GM12878 (cell line): ENCODE results near the gene DGKK. TPM values are rescaled to one million over a fixed set of nuclear protein-coding genes. Genes with fewer than 3 reads are reported as not detected.

Source experiments
- ATAC-seq: fragments of 200-7000 bp; cut with Tn5 transposase; 3 replicates; pipeline ENCODE4 v1.9.1; 2020; ENCODE audit warnings: mild to moderate bottlenecking, moderate library complexity
- BruUV-seq: library from RNA; stranded (reverse); fragments of 400-500 nt; replicated peaks from 2 replicates; lab custom pipeline; 2021; lab: Mats Ljungman, UMichigan
- CTCF ChIA-PET: fragments of 300-600 bp; sonication (Branson Sonifier 250); formaldehyde crosslinking; extraction: SDS; loops from one replicate; lab custom pipeline; 2021; ENCODE audit warnings: inconsistent platforms; lab: Yijun Ruan, JAX
- POLR2A ChIA-PET: fragments of 350-600 bp; formaldehyde crosslinking; extraction: SDS; loops from one replicate; lab custom pipeline; 2021; ENCODE audit warnings: inconsistent platforms; lab: Charles Lee
- RAD21 ChIA-PET: fragments of 300-600 bp; sonication (Branson Sonifier 250); formaldehyde crosslinking; loops from one replicate; lab custom pipeline; 2023; ENCODE audit warnings: antibody characterized with exemption; ENCODE audit not compliant: unreplicated experiment; lab: Charles Lee
- SMC1A ChIA-PET: fragments of 300-600 bp; sonication (Branson Sonifier 250); formaldehyde crosslinking; loops from one replicate; lab custom pipeline; 2023; ENCODE audit not compliant: unreplicated experiment, uncharacterized antibody; lab: Charles Lee
- DNase-seq: peaks from one replicate; pipeline ENCODE4 v3.0.0-alpha.2; 2011; ENCODE audit warnings: low read depth, low spot score
- FAIRE-seq: peaks from 3 replicates; lab custom pipeline; 2011; peaks lifted over from hg19 to GRCh38; lab: Jason Lieb, UNC
- H2AFZ ChIP-seq: 2 replicates; pipeline ENCODE4 v1.6.0; 2011; ENCODE audit warnings: low read depth, low read length, control low read depth; ENCODE audit not compliant: control insufficient read depth
- H3K27ac ChIP-seq: 2 replicates; pipeline ENCODE4 v1.5.1; 2011; ENCODE audit warnings: control low read depth; ENCODE audit not compliant: control insufficient read depth, insufficient read depth
- H3K27me3 ChIP-seq, 2 experiments: replicated peaks in 1 of 2; 2 replicates each; pipeline versions ENCODE4 v1.6.0 to v1.6.1; 2011; ENCODE audit warnings: low read length in 1 of 2; ENCODE audit not compliant: control insufficient read depth in 2 of 2, insufficient read depth in 2 of 2
- H3K36me3 ChIP-seq, 2 experiments: 2 replicates each; pipeline ENCODE4 v1.5.1; 2011; ENCODE audit warnings: low read length in 1 of 2; ENCODE audit not compliant: control insufficient read depth in 2 of 2, insufficient read depth in 2 of 2
- H3K4me1 ChIP-seq: 2 replicates; pipeline ENCODE4 v1.6.1; 2011; ENCODE audit warnings: mild to moderate bottlenecking, low read length, moderate library complexity, mixed read lengths; ENCODE audit not compliant: control insufficient read depth, insufficient read depth
- H3K4me2 ChIP-seq: 2 replicates; pipeline ENCODE4 v1.6.0; 2011; ENCODE audit warnings: control low read depth; ENCODE audit not compliant: control insufficient read depth, insufficient read depth
- H3K4me3 ChIP-seq: fragments of 200-600 bp; sonication (generic); 2 replicates; pipeline ENCODE4 v1.5.1; 2016
- H3K79me2 ChIP-seq: 2 replicates; pipeline ENCODE4 v1.6.0; 2011; ENCODE audit warnings: low read length; ENCODE audit not compliant: control insufficient read depth, insufficient read depth
- H3K9ac ChIP-seq: 2 replicates; pipeline ENCODE4 v1.8.0; 2011; ENCODE audit warnings: low read length, control low read depth, mixed read lengths; ENCODE audit not compliant: control insufficient read depth, insufficient read depth
- H3K9me3 ChIP-seq: replicated peaks from 3 replicates; pipeline ENCODE4 v1.5.1; 2011; ENCODE audit warnings: mild to moderate bottlenecking, low read length; ENCODE audit not compliant: control insufficient read depth, insufficient read depth
- H4K20me1 ChIP-seq: 2 replicates; pipeline ENCODE4 v1.6.0; 2011; ENCODE audit not compliant: control insufficient read depth, insufficient read depth
- EGR1 ChIP-seq, 2 experiments: IDR thresholded peaks; 1 replicate in 1 of 2; 2 replicates in 1 of 2; pipeline ENCODE4 v1.6.1; 2011 to 2012; ENCODE audit warnings: low read depth in 2 of 2, low read length in 2 of 2, borderline replicate concordance in 1 of 2, mild to moderate bottlenecking in 1 of 2, moderate library complexity in 1 of 2
- IKZF1 ChIP-seq: fragments of 450-650 bp; conservative IDR thresholded peaks from 2 replicates; pipeline ENCODE4 v1.6.1; 2017; ENCODE audit warnings: antibody characterized with exemption, mild to moderate bottlenecking
- YBX1 ChIP-seq: fragments of 450-650 bp; IDR thresholded peaks from 2 replicates; pipeline ENCODE4 v1.6.1; 2016; ENCODE audit warnings: antibody characterized with exemption
- WGBS: methylation state at CpG from one replicate; pipeline ENCODE4 v1.1.6; 2016; ENCODE audit warnings: low lambda C conversion rate; ENCODE audit not compliant: insufficient replicate concordance, insufficient coverage; ENCODE audit errors: missing lambda C conversion rate; 5-methylcytosine and 5-hydroxymethylcytosine counted together
- in situ Hi-C: fragments of 300-500 bp; cut with MboI; formaldehyde crosslinking; loops from 9 replicates; pipeline ENCODE4 v1.14.3; 2018; ENCODE audit warnings: mixed read lengths
- intact Hi-C: fragments of 100-400 bp; cut with micrococcal nuclease; formaldehyde crosslinking; loops from one replicate; pipeline ENCODE4 v1.14.2; 2022; ENCODE audit not compliant: unreplicated experiment
- polyA plus RNA-seq, 11 experiments: library from polyadenylated mRNA; depleted of rRNA in 4 of 11; unstranded in 6 of 11; stranded (reverse) in 5 of 11; fragments of >200 nt; fragmentation: Nextera tagmentation in 4 of 11; fragmentation: Illumina TruSeq in 1 of 11; extraction: Ambion mirVana in 4 of 11; extraction: Trizol in 1 of 11; gene quantifications; 1 replicate in 1 of 11; 2 replicates in 10 of 11; pipeline versions ENCODE4 v1.2.1 to v1.2.3, GENCODE V29; 2011 to 2016; ENCODE audit warnings: inconsistent platforms in 2 of 11, missing spikeins in 2 of 11, low read depth in 1 of 11
- total RNA-seq, 4 experiments: library from RNA; depleted of rRNA in 3 of 4; stranded (reverse); fragments of >200 nt in 3 of 4; fragmentation: Illumina TruSeq in 1 of 4; extraction: Trizol in 1 of 4; gene quantifications; 2 replicates each; pipeline versions ENCODE4 v1.2.1 to v1.2.3, GENCODE V29; 2013 to 2021
- TF ChIP-seq, protein P1 (sequence below): IDR thresholded peaks from 2 replicates; pipeline ENCODE4 v1.6.1; 2012; ENCODE audit warnings: low read length, inconsistent platforms
- TF ChIP-seq, protein P2 (sequence below): IDR thresholded peaks from 2 replicates; pipeline ENCODE4 v1.6.1; 2012; ENCODE audit warnings: improper control_type of control experiment, low read depth, low read length; ENCODE audit not compliant: insufficient replicate concordance

The DGKK gene
- total and polyA plus RNA-seq, 10 of the 15 experiments (the other 5 are each of a cell fraction or from before 2014, with no cell fraction given) = under 0.01 to 0.03 TPM; not detected in 8

DNA sequence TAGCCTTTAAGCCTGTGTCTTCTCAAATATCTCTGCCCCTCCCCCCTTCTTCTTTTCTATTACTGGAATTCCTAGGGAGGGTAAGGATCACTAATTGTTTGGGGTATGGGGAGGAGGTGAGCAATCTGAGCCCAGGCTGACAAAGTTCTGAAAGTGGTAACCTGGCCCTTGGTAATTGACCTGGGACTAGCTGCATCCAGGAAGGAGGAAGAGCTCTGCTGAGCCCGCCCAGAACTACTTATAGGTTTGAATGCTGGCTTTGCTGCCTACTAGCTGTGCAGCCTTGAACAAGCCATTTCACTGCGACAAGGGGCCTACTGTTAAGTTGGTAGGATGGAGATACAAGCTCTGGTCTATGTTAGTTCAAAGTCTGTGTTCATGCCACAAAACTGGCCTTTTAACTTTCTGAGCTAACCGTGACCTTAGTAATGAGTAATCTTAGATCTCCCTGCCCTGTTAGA is 37.8 kb downstream of the DGKK start:
- Histone ChIP-seq H3K27ac (no peak overlapping the region), H3K4me3 (no peak overlapping the region), H3K4me2 (no peak overlapping the region), H3K9me3 (no peaks in the 10 kb centered on the region), H3K4me1 (no peaks in the 10 kb centered on the region), H3K79me2 (no peaks in the 10 kb centered on the region), H3K27me3 (0 out of 4 replicates have a peak, but pooled peaks cover 0 to 1% of the 10 kb centered on the region in 2 experiments), H2AFZ (no peak overlapping the region), H3K9ac (no peak overlapping the region), H4K20me1 (no peaks in the 10 kb centered on the region), H3K36me3 (no peaks in the 10 kb centered on the region)
- no TSS peak for BruUV-seq
- CTCF ChIA-PET = no interaction called here
- no peak for DNase-seq
- in situ Hi-C loops = no loop called here
- no peak for TF ChIP-seq EGR1 (IDR thresholded peaks at IDR 0.05; ENCODE audit: borderline replicate concordance in 1 of 2, low read depth in 2 of 2, low read length in 2 of 2)
- TF ChIP-seq, protein P1, sequence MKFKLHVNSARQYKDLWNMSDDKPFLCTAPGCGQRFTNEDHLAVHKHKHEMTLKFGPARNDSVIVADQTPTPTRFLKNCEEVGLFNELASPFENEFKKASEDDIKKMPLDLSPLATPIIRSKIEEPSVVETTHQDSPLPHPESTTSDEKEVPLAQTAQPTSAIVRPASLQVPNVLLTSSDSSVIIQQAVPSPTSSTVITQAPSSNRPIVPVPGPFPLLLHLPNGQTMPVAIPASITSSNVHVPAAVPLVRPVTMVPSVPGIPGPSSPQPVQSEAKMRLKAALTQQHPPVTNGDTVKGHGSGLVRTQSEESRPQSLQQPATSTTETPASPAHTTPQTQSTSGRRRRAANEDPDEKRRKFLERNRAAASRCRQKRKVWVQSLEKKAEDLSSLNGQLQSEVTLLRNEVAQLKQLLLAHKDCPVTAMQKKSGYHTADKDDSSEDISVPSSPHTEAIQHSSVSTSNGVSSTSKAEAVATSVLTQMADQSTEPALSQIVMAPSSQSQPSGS = no peak
- TF ChIP-seq IKZF1 = no peak
- TF ChIP-seq, protein P2, sequence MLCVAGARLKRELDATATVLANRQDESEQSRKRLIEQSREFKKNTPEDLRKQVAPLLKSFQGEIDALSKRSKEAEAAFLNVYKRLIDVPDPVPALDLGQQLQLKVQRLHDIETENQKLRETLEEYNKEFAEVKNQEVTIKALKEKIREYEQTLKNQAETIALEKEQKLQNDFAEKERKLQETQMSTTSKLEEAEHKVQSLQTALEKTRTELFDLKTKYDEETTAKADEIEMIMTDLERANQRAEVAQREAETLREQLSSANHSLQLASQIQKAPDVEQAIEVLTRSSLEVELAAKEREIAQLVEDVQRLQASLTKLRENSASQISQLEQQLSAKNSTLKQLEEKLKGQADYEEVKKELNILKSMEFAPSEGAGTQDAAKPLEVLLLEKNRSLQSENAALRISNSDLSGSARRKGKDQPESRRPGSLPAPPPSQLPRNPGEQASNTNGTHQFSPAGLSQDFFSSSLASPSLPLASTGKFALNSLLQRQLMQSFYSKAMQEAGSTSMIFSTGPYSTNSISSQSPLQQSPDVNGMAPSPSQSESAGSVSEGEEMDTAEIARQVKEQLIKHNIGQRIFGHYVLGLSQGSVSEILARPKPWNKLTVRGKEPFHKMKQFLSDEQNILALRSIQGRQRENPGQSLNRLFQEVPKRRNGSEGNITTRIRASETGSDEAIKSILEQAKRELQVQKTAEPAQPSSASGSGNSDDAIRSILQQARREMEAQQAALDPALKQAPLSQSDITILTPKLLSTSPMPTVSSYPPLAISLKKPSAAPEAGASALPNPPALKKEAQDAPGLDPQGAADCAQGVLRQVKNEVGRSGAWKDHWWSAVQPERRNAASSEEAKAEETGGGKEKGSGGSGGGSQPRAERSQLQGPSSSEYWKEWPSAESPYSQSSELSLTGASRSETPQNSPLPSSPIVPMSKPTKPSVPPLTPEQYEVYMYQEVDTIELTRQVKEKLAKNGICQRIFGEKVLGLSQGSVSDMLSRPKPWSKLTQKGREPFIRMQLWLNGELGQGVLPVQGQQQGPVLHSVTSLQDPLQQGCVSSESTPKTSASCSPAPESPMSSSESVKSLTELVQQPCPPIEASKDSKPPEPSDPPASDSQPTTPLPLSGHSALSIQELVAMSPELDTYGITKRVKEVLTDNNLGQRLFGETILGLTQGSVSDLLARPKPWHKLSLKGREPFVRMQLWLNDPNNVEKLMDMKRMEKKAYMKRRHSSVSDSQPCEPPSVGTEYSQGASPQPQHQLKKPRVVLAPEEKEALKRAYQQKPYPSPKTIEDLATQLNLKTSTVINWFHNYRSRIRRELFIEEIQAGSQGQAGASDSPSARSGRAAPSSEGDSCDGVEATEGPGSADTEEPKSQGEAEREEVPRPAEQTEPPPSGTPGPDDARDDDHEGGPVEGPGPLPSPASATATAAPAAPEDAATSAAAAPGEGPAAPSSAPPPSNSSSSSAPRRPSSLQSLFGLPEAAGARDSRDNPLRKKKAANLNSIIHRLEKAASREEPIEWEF = no peak
- TF ChIP-seq YBX1 = no peak
- no peak for FAIRE-seq
- 0% methylated on average over 3 of the region's 3 CpGs for WGBS
- SMC1A ChIA-PET = interaction anchor here (1.3 to 1.8 kb wide), 2 partner anchors 9 kb away, joined by 3 to 4 read pairs; no protein-coding TSS in a partner anchor
- no peak for ATAC-seq
- intact Hi-C loops = no loop called here
- POLR2A ChIA-PET = no interaction called here
- RAD21 ChIA-PET = interaction anchor here (0.6 kb wide), 1 partner anchor 12 kb away, joined by 3 read pairs; no protein-coding TSS in a partner anchor
